Vagina (tissue), 2 donors: ENCODE measurements around the gene TTLL4. TPM values are rescaled to one million over a fixed set of nuclear protein-coding genes. Genes with fewer than 3 reads are reported as not detected.
A peak's percentile ranks its signal among the peaks of the same experiment; 100 is the strongest.

Experiments used
- DNase-seq, 2 donors: peaks; one replicate each; pipeline ENCODE4 v3.0.0-alpha.2; 2017; ENCODE audit errors: extremely low spot score in 2 of 2
- H3K27ac ChIP-seq: fragments of 200-600 bp; sonication (generic); one replicate; pipeline ENCODE4 v1.5.1; 2019
- H3K27me3 ChIP-seq: fragments of 200-600 bp; sonication (generic); one replicate; pipeline ENCODE4 v1.5.1; 2019
- H3K36me3 ChIP-seq, 2 donors: fragments of 200-600 bp; sonication (generic); one replicate each; pipeline ENCODE4 v1.5.1; 2017 to 2019
- H3K4me1 ChIP-seq: fragments of 200-600 bp; sonication (generic); one replicate; pipeline ENCODE4 v1.5.1; 2019
- H3K4me3 ChIP-seq, 2 donors: fragments of 200-600 bp; sonication (generic); 1 replicate in 1 of 2; 2 replicates in 1 of 2; pipeline ENCODE4 v1.5.1; 2016 to 2019
- H3K9me3 ChIP-seq: fragments of 200-600 bp; sonication (generic); one replicate; pipeline ENCODE4 v1.5.1; 2019
- CTCF ChIP-seq, 3 experiments: fragments of 450-650 bp in 2 of 3; fragments of 200-600 bp in 1 of 3; sonication (generic) in 1 of 3; IDR thresholded peaks; one replicate each; pipeline ENCODE4 v1.5.1; 2017 to 2019; ENCODE audit warnings: antibody characterized with exemption in 3 of 3, mild to moderate bottlenecking in 2 of 3, moderate library complexity in 2 of 3
- POLR2A ChIP-seq, 2 donors: fragments of 450-650 bp; IDR thresholded peaks; one replicate each; pipeline ENCODE4 v1.6.1; 2017; ENCODE audit warnings: antibody characterized with exemption in 2 of 2, mild to moderate bottlenecking in 2 of 2, moderate library complexity in 2 of 2
- POLR2AphosphoS5 ChIP-seq, 2 donors: sonication (generic); formaldehyde crosslinking; IDR thresholded peaks; one replicate each; pipeline ENCODE4 v1.9.0; 2017; ENCODE audit warnings: antibody characterized with exemption in 2 of 2, mild to moderate bottlenecking in 2 of 2, low read depth in 1 of 2; ENCODE audit not compliant: insufficient read depth in 1 of 2
- intact Hi-C: fragments of 100-400 bp; cut with DNase I; formaldehyde crosslinking; loops from one replicate; pipeline ENCODE4 v1.15.1; 2023
- total RNA-seq: library from RNA; depleted of rRNA; stranded (reverse); fragments of >200 nt; gene quantifications from one replicate; pipeline ENCODE4 v1.2.3, GENCODE V29; 2016

Gene TTLL4
- total RNA-seq, 1 donor from 2014 or later = 23.3 TPM

GRCh38 chr2:218726004-218726574 lies 15.5 kb downstream of the TTLL4 start:
- intact Hi-C loops = no loop called here
- no peak for TF ChIP-seq POLR2AphosphoS5 (IDR thresholded peaks at IDR 0.05; ENCODE audit: insufficient read depth in 1 of 2, low read depth in 1 of 2)
- no peak for TF ChIP-seq CTCF (IDR thresholded peaks at IDR 0.05)
- TF ChIP-seq POLR2A (IDR thresholded peaks at IDR 0.05) = no peak
- peaks cover 11% of the 10 kb centered on the region for H3K4me1 ChIP-seq

DNA sequence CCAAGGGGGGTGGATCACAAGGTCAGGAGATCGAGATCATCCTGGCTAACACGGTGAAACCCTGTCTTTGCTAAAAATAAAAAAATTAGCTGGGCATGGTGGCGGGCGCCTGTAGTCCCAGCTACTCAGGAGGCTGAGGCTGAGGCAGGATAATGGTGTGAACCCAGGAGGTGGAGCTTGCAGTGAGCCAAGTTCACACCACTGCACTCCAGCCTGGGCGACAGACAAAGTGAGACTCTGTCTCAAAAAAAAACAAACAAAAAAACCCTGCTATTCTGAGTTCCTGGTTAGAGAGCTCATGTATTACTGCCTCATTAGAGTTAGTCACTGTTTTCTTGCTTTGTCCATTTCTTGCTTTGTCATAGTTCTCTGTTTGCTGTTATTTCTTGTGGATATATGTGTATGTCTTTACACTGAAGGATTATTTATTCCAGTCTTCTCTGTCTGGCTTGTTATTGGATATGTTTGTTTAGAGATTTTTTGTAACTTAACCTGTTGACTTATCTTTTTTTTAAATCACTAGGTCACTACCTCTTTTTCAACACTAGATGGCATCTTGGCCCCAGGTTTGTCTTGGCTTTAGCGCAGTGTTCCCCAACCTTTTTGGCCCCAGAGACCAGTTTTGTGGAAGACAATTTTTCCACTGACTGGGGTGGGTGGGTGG lies 17.0 kb downstream of the TTLL4 start:
- H3K4me1 ChIP-seq = peaks cover 24% of the 10 kb centered on the region
- DNase-seq = no peak
- no peaks in the 10 kb centered on the region for H3K9me3 ChIP-seq
- intact Hi-C loops = no loop called here
- H3K4me3 ChIP-seq = no peak overlapping the region
- peaks cover 0 to 19% of the 10 kb centered on the region in 2 donors for H3K36me3 ChIP-seq
- TF ChIP-seq CTCF (IDR thresholded peaks at IDR 0.05) (no peak), POLR2A (IDR thresholded peaks at IDR 0.05) (no peak), POLR2AphosphoS5 (IDR thresholded peaks at IDR 0.05; ENCODE audit: insufficient read depth in 1 of 2, low read depth in 1 of 2) (no peak)
- H3K27ac ChIP-seq = no peak overlapping the region
- H3K27me3 ChIP-seq = no peaks in the 10 kb centered on the region

More at GRCh38 chr2:218726004-218726574, 15.5 kb downstream of the TTLL4 start:
- H3K36me3 ChIP-seq = peaks cover 0 to 19% of the 10 kb centered on the region in 2 donors
- H3K27ac ChIP-seq = no peak overlapping the region
- no peaks in the 10 kb centered on the region for H3K9me3 ChIP-seq
- H3K27me3 ChIP-seq = no peaks in the 10 kb centered on the region
- no peak for DNase-seq
- no peak overlapping the region for H3K4me3 ChIP-seq

DNA sequence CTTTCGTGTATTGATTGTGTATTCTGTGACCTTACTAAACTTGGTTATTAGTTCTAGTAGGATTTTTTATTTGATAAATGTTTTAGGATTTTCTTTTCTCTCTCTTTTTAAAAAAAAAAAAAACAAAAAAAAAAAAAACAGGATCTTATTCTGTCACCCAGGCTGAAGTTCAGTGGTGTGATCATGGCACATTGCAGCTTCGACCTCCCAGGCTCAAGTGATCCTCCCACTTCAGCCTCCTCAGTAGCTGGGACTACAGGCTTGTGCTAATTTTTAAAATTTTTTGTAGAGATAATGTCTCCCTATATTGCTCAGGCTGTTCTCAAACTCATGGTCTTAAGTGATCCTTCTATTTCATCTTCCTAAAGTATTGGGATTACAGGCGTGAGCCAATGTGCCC lies 19.0 kb downstream of the TTLL4 start:
- TF ChIP-seq POLR2AphosphoS5 (IDR thresholded peaks at IDR 0.05; ENCODE audit: insufficient read depth in 1 of 2, low read depth in 1 of 2) (no peak), CTCF (IDR thresholded peaks at IDR 0.05) (no peak), POLR2A (IDR thresholded peaks at IDR 0.05) (no peak)
- peaks cover 35% of the 10 kb centered on the region for H3K4me1 ChIP-seq
- no peaks in the 10 kb centered on the region for H3K9me3 ChIP-seq
- H3K27ac ChIP-seq = no peak overlapping the region
- intact Hi-C loops = no loop called here
- H3K36me3 ChIP-seq = peaks cover 0 to 19% of the 10 kb centered on the region in 2 donors
- no peaks in the 10 kb centered on the region for H3K27me3 ChIP-seq
- DNase-seq = no peak
- no peak overlapping the region for H3K4me3 ChIP-seq

DNA sequence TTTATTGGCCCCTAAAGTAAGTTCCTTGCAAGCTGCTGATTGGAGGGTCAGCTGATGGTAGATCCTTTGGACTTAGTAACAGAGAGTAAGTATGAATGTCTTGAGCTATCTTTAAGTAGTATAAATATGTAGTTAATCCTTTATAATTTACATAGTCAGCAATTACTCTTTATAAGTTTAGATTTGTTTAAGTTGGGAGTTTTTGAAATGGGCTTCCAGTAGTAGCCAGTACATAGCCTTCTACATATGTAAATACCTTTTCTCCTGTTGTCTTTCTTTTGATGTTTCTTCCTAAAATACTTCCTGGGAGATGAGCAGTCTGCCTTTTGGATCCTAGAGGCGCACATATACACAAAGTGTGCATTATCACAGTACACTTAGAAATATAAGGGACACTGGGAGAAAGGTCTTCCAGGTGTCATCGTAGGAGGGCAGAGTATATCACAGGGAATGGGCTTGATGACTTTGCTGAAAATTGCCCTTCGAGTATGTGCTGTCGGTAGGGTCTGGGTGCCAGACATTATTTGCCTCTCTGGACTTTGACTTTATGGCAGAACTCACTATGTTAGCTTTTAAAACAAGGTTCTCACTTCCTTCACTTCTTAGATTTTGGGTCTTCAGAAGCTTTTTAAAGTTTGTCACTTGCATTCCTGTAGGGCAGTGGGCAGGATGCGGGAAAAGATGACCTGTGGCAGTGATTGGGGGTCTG lies 21.6 kb downstream of the TTLL4 start:
- H3K36me3 ChIP-seq = peaks cover 0 to 7% of the 10 kb centered on the region in 2 donors
- H3K4me1 ChIP-seq = peaks cover 35% of the 10 kb centered on the region
- peak overlapping the region; percentile 74 for H3K27ac ChIP-seq
- no peak overlapping the region for H3K4me3 ChIP-seq
- no peaks in the 10 kb centered on the region for H3K27me3 ChIP-seq
- DNase-seq = no peak
- TF ChIP-seq POLR2A (IDR thresholded peaks at IDR 0.05) = no peak
- no peak for TF ChIP-seq CTCF (IDR thresholded peaks at IDR 0.05)
- no peak for TF ChIP-seq POLR2AphosphoS5 (IDR thresholded peaks at IDR 0.05; ENCODE audit: insufficient read depth in 1 of 2, low read depth in 1 of 2)
- intact Hi-C loops = no loop called here
- H3K9me3 ChIP-seq = no peaks in the 10 kb centered on the region
